Tibial nerve (tissue), 4 donors: Measurements from ENCODE around the gene ONECUT1. TPM values are rescaled to one million over a fixed set of nuclear protein-coding genes. Genes with fewer than 3 reads are reported as not detected.

Experiments
- DNase-seq, 2 donors: peaks; one replicate each; pipeline ENCODE4 v3.0.0-alpha.2; 2019; ENCODE audit warnings: low spot score in 2 of 2
- H3K27ac ChIP-seq, 4 donors: fragments of 200-600 bp; sonication (generic) in 3 of 4; one replicate each; pipeline ENCODE4 v1.5.1; 2017 to 2019; ENCODE audit warnings: mild to moderate bottlenecking in 1 of 4
- H3K27me3 ChIP-seq, 2 donors: fragments of 200-600 bp; sonication (generic) in 1 of 2; one replicate each; pipeline versions ENCODE4 v1.5.1 to v1.6.0; 2017 to 2019
- H3K36me3 ChIP-seq, 3 donors: fragments of 200-600 bp; sonication (generic); one replicate each; pipeline ENCODE4 v1.5.1; 2018 to 2019
- H3K4me1 ChIP-seq, 4 donors: fragments of 200-600 bp; sonication (generic) in 3 of 4; one replicate each; pipeline ENCODE4 v1.5.1; 2017 to 2019
- H3K4me3 ChIP-seq, 4 donors: fragments of 200-600 bp; sonication (generic) in 3 of 4; one replicate each; pipeline ENCODE4 v1.5.1; 2017 to 2019; ENCODE audit warnings: mild to moderate bottlenecking in 1 of 4, moderate library complexity in 1 of 4
- H3K9me3 ChIP-seq, 4 donors: fragments of 200-600 bp; sonication (generic) in 3 of 4; one replicate each; pipeline ENCODE4 v1.5.1; 2017 to 2019
- CTCF ChIP-seq, 5 experiments: fragments of 200-600 bp in 3 of 5; fragments of 450-650 bp in 2 of 5; sonication (generic) in 3 of 5; IDR thresholded peaks; one replicate each; pipeline ENCODE4 v1.5.1; 2016 to 2019; ENCODE audit warnings: antibody characterized with exemption in 5 of 5, mild to moderate bottlenecking in 3 of 5, moderate library complexity in 2 of 5
- EP300 ChIP-seq, 2 donors: sonication (generic); formaldehyde crosslinking; IDR thresholded peaks; one replicate each; pipeline ENCODE4 v1.6.1; 2017; ENCODE audit warnings: antibody characterized with exemption in 2 of 2, mild to moderate bottlenecking in 1 of 2
- POLR2A ChIP-seq, 2 donors: fragments of 450-650 bp; IDR thresholded peaks; one replicate each; pipeline ENCODE4 v1.6.1; 2017; ENCODE audit warnings: antibody characterized with exemption in 2 of 2, mild to moderate bottlenecking in 2 of 2, moderate library complexity in 2 of 2
- WGBS, 2 donors: methylation state at CpG; one replicate each; pipeline ENCODE4 v1.1.5; 2018; 5-methylcytosine and 5-hydroxymethylcytosine counted together
- total RNA-seq, 4 donors: library from RNA; depleted of rRNA; stranded (reverse); fragments of >200 nt; gene quantifications; one replicate each; pipeline ENCODE4 v1.1.0, GENCODE V29; 2016

The ONECUT1 gene
- total RNA-seq, 4 donors from 2014 or later = 0.22 to 2.4 TPM; not detected in 2

- TF ChIP-seq EP300 (IDR thresholded peaks at IDR 0.05) (no peak), CTCF (IDR thresholded peaks at IDR 0.05) (no peak), POLR2A (IDR thresholded peaks at IDR 0.05) (no peak)
- 7% methylated on average over 40 to 56 of the region's 58 CpGs for WGBS, 2 donors
- H3K4me1 ChIP-seq = peaks cover 0 to 80% (median 48%) of the 10 kb centered on the region in 4 donors
- DNase-seq = no peak
- H3K9me3 ChIP-seq = no peaks in the 10 kb centered on the region
- H3K27me3 ChIP-seq = peaks cover 0 to 99% of the 10 kb centered on the region in 2 donors
- no peaks in the 10 kb centered on the region for H3K36me3 ChIP-seq
- no peak overlapping the region for H3K27ac ChIP-seq
- no peak overlapping the region for H3K4me3 ChIP-seq
These were observed 1.8 kb downstream of the ONECUT1 start for GRCh38 chr15:52788099-52788986.

- Histone ChIP-seq H3K4me1 (peaks cover 0 to 85% (median 48%) of the 10 kb centered on the region in 4 donors), H3K9me3 (no peaks in the 10 kb centered on the region), H3K4me3 (no peak overlapping the region), H3K27me3 (peaks cover 0 to 99% of the 10 kb centered on the region in 2 donors), H3K27ac (no peak overlapping the region), H3K36me3 (no peaks in the 10 kb centered on the region)
- no peak for DNase-seq
- WGBS, 2 donors = 0 to 4% methylated on average over 27 of the region's 27 CpGs
- TF ChIP-seq POLR2A (IDR thresholded peaks at IDR 0.05) = no peak
- TF ChIP-seq EP300 (IDR thresholded peaks at IDR 0.05) = no peak
- TF ChIP-seq CTCF (IDR thresholded peaks at IDR 0.05) = no peak
These were observed 2.5 kb downstream of the ONECUT1 start for GRCh38 chr15:52787549-52788098.

- TF ChIP-seq CTCF (IDR thresholded peaks at IDR 0.05) (no peak), POLR2A (IDR thresholded peaks at IDR 0.05) (no peak)
- peaks cover 0 to 85% (median 48%) of the 10 kb centered on the region in 4 donors for H3K4me1 ChIP-seq
These were observed 3.0 kb downstream of the ONECUT1 start for GRCh38 chr15:52787123-52787503.

GRCh38 chr15:52786436-52787122 is 3.6 kb downstream of the ONECUT1 start:
- H3K4me3 ChIP-seq = no peak overlapping the region
- 3% methylated on average over 18 to 28 of the region's 28 CpGs for WGBS, 2 donors
- H3K4me1 ChIP-seq = peaks cover 0 to 85% (median 48%) of the 10 kb centered on the region in 4 donors
- H3K36me3 ChIP-seq = no peaks in the 10 kb centered on the region
- no peak for DNase-seq
- no peaks in the 10 kb centered on the region for H3K9me3 ChIP-seq
- TF ChIP-seq POLR2A (IDR thresholded peaks at IDR 0.05) = no peak
- TF ChIP-seq CTCF (IDR thresholded peaks at IDR 0.05) = no peak
- TF ChIP-seq EP300 (IDR thresholded peaks at IDR 0.05) = no peak
- peaks cover 0 to 99% of the 10 kb centered on the region in 2 donors for H3K27me3 ChIP-seq
- H3K27ac ChIP-seq = no peak overlapping the region

More at GRCh38 chr15:52787123-52787503, 3.0 kb downstream of the ONECUT1 start:
- Histone ChIP-seq H3K27ac (no peak overlapping the region), H3K9me3 (no peaks in the 10 kb centered on the region), H3K27me3 (peaks cover 0 to 99% of the 10 kb centered on the region in 2 donors), H3K36me3 (no peaks in the 10 kb centered on the region), H3K4me3 (no peak overlapping the region)
- DNase-seq = no peak
- WGBS, 2 donors = 1 to 3% methylated on average over 20 of the region's 24 CpGs
